Epithelial cell of proximal tubule (primary cell): ENCODE results near the gene PDZD4. TPM values are rescaled to one million over a fixed set of nuclear protein-coding genes. Genes with fewer than 3 reads are reported as not detected.

Source experiments
- DNase-seq: peaks from one replicate; pipeline ENCODE4 v3.0.0-alpha.2; 2011; ENCODE audit warnings: low read depth
- H3K4me3 ChIP-seq: 2 replicates; pipeline ENCODE4 v1.5.1; 2011; ENCODE audit warnings: low read depth, mild to moderate bottlenecking, low read length
- CTCF ChIP-seq: conservative IDR thresholded peaks from 2 replicates; pipeline ENCODE4 v1.5.1; 2012; ENCODE audit warnings: low read depth, mild to moderate bottlenecking, low read length
- total RNA-seq: library from RNA; depleted of rRNA; stranded (reverse); fragments of >200 nt; gene quantifications from 2 replicates; pipeline ENCODE4 v1.2.3, GENCODE V29; 2015

The PDZD4 gene
- total RNA-seq, 1 donor from 2014 or later, result 0.17 TPM

DNA sequence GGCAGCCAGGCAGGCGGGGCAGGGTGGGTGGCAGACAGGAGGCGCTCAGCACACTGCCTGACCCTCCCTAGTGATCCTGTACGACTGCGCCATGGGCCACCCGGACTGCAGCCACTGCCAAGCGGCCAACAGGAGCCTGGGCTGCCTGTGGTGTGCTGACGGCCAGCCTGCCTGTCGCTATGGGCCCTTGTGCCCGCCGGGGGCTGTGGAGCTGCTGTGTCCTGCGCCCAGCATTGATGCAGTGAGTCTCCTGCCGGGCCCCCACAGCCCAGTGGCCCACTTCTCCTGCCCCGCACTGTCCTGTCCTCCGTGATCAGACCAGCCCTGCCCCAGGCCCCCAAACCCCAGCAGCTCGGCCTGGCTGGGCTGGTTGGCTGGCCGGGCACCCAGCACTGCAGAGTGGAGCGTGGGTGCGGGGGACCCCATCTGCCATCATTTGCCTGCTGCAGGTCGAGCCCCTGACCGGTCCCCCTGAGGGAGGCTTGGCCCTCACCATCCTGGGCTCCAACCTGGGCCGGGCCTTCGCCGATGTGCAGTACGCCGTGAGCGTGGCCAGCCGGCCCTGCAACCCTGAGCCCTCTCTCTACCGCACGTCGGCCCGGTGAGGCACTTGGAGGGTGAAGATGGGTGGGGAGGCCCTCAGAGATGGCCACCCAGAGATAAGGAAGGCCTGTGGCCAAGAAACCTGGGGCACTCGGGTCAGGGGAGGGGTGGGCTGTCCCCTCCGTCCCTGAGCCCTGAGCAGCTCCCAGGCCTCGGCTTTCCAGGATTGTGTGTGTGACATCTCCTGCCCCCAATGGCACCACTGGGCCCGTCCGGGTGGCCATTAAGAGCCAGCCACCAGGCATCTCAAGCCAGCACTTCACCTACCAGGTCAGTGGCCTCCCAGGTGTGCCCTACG lies 58.7 kb downstream of the PDZD4 start:
- TF ChIP-seq CTCF, result no peak
- H3K4me3 ChIP-seq, result no peak overlapping the region
- no peak for DNase-seq

DNA sequence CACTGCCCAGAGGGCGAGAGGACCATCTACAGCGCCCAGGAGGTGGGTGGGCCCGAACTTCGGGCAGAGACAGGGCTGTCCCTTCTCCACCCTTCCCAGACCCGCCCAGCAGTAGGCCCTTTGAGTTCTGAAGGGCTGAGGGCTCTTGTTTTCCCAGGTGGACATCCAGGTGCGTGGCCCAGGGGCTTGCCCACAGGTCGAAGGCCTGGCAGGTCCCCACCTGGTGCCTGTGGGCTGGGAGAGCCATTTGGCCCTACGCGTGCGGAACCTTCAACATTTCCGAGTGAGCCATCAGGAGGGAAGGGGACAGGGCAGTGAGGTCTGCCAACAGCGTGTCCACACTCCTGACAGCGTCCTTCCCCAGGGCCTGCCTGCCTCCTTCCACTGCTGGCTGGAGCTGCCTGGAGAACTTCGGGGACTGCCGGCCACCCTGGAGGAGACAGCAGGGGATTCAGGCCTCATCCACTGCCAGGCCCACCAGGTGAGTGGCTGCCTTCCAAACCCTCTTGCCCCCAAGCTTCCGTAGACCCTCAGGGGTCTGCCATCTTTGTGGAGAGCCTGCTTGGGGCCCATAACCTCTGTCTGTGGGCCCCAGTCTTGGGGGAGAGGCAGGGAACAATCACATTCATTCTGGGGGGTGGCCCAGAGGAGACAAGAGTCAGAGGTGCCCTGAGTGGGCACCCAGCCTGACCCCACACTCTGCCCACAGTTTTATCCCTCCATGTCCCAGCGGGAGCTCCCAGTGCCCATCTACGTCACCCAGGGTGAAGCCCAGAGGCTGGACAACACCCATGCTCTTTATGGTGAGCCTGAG lies 59.5 kb downstream of the PDZD4 start:
- H3K4me3 ChIP-seq, result no peak overlapping the region
- TF ChIP-seq CTCF, result no peak
- DNase-seq, result no peak

DNA sequence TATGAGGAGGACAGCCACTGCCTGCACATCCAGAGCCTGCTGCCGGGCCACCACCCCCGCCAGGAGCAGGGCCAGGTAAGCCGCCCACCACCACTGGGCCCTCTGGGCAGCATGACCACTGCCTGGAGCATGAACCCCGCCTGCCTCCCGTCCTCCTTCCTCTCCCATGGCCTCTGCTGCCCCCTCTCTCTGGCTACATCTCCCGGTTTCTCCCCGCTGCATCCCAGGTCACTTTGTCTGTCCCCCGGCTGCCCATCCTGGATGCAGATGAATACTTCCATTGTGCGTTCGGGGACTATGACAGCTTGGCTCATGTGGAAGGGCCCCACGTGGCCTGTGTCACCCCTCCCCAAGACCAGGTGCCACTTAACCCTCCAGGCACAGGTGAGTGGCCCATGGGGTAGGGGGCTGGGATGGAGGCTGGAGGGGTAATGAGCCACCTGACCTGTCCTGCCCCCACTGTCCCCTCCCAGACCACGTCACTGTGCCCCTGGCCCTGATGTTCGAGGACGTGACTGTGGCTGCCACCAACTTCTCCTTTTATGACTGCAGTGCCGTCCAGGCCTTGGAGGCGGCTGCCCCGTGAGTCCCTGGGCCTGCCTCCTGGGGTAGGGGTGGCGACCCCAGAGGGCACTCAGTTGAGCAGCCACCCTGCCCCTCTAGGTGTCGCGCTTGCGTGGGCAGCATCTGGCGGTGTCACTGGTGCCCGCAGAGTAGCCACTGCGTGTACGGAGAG lies 60.3 kb downstream of the PDZD4 start:
- TF ChIP-seq CTCF, result no peak
- DNase-seq, result no peak
- no peak overlapping the region for H3K4me3 ChIP-seq

DNA sequence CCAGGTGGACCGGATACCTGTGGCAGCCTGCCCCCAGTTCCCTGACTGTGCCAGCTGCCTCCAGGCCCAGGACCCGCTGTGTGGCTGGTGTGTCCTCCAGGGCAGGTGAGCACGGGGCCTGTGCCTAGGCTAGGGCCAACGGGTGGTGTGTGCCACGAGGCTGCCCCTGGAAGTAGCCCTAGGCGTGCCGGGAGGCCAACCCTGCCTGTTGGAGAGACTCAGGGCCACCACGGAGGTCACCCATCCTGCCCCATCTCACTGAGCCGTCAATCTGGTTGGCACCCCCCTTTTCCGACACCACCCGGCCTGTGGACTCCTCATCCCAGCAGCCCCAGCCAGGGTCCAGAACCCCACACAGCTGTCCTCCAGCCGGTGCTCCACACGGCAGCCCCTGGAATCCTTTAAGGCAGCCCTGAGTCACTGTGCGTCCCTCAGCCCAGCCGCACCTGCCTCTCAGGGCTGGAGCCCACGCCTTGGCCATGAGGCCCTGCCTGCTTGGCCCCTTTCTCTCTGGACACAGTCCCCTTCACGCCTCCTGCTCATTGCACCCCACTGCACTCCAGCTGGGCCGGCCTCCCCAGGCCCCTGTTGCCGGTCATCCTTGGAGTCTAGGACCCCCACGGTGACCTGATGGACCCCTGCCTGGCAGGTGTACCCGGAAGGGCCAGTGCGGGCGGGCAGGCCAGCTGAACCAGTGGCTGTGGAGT lies 61.0 kb downstream of the PDZD4 start:
- DNase-seq, result no peak
- H3K4me3 ChIP-seq, result no peak overlapping the region
- no peak for TF ChIP-seq CTCF

DNA sequence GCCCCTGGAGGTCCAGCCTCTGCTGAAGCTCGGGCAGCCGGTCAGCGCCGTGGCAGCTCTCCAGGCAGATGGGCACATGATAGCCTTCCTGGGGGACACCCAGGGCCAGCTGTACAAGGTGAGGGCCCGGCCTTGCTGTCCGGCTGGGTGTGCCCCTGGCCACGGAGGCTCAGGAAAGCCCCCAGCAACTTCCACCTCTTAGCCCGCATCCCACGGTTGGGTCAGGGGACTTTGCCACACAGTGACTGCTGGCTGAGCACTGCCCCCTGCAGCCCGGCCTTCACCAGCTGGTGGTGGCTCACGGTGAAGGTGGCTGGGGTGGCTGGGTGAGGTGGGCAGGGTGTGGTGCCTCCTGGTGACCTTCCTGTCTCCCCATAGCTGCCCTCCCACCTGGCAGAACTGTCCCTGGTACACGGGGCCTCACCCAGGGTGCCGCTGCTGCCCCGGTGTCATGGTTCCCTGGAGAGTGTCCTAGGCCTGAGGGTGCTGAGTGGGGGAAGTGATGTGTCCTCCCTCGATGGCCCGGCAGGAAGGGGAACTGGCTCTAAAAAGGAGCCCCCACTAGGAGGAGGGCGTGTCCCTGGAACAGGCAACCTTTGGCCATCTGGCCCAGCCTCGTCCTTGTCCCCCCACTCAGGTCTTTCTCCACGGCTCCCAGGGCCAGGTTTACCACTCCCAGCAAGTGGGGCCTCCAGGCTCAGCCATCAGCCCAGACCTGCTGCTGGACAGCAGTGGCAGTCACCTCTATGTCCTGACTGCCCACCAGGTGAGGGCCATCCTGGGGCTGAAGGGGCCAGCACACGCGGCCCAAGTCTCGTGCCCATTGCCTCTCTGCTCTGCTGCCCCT lies 61.8 kb downstream of the PDZD4 start:
- TF ChIP-seq CTCF, result peak; percentile 14
- no peak for DNase-seq

GRCh38 chrX:153767674-153768055 lies 62.7 kb downstream of the PDZD4 start:
- no peak for TF ChIP-seq CTCF
- no peak overlapping the region for H3K4me3 ChIP-seq
- DNase-seq, result no peak

More for the DNA sequence above, 61.8 kb downstream of the PDZD4 start:
- H3K4me3 ChIP-seq, result no peak overlapping the region
